ENCODE measurements around the gene ASAP2.

ASAP2 gene

GRCh38 chr2:9291331-9291730, 84.7 kb downstream of the ASAP2 start:
- TF ChIP-seq TAF1 (IDR thresholded peaks at IDR 0.05; ENCODE audit: low read depth, low read length) = no peak
- TF ChIP-seq POLR2A (IDR thresholded peaks at IDR 0.05; ENCODE audit: low read depth, low read length) = no peak
- no peak for TF ChIP-seq SPI1 (IDR thresholded peaks at IDR 0.05; ENCODE audit: low read depth, low read length)
- no peak for TF ChIP-seq POU2F2 (IDR thresholded peaks at IDR 0.05; ENCODE audit: low read depth, low read length)
- no peak for TF ChIP-seq PAX5 (IDR thresholded peaks at IDR 0.05; ENCODE audit: insufficient read depth, low read length, severe bottlenecking)
- no peak for TF ChIP-seq POLR2AphosphoS5 (IDR thresholded peaks at IDR 0.05; ENCODE audit: low read depth, low read length)
- DNase-seq (ENCODE audit: insufficient read length, low spot score) = no peak
- no peak for FAIRE-seq

GRCh38 chr2:9291866-9292265, 85.3 kb downstream of the ASAP2 start:
- DNase-seq (ENCODE audit: insufficient read length, low spot score) = no peak
- no peak for FAIRE-seq

GRCh38 chr2:9292426-9292825, 85.8 kb downstream of the ASAP2 start:
- TF ChIP-seq SPI1 (IDR thresholded peaks at IDR 0.05; ENCODE audit: low read depth, low read length) (no peak), TAF1 (IDR thresholded peaks at IDR 0.05; ENCODE audit: low read depth, low read length) (no peak), PAX5 (IDR thresholded peaks at IDR 0.05; ENCODE audit: insufficient read depth, low read length, severe bottlenecking) (no peak), POU2F2 (IDR thresholded peaks at IDR 0.05; ENCODE audit: low read depth, low read length) (no peak), POLR2AphosphoS5 (IDR thresholded peaks at IDR 0.05; ENCODE audit: low read depth, low read length) (no peak), POLR2A (IDR thresholded peaks at IDR 0.05; ENCODE audit: low read depth, low read length) (no peak)
- no peak for FAIRE-seq
- DNase-seq (ENCODE audit: insufficient read length, low spot score) = no peak

More at GRCh38 chr2:9291866-9292265, 85.3 kb downstream of the ASAP2 start:
- no peak for TF ChIP-seq POLR2A (IDR thresholded peaks at IDR 0.05; ENCODE audit: low read depth, low read length)
- TF ChIP-seq PAX5 (IDR thresholded peaks at IDR 0.05; ENCODE audit: insufficient read depth, low read length, severe bottlenecking) = no peak
- TF ChIP-seq POLR2AphosphoS5 (IDR thresholded peaks at IDR 0.05; ENCODE audit: low read depth, low read length) = no peak
- no peak for TF ChIP-seq TAF1 (IDR thresholded peaks at IDR 0.05; ENCODE audit: low read depth, low read length)
- TF ChIP-seq POU2F2 (IDR thresholded peaks at IDR 0.05; ENCODE audit: low read depth, low read length) = no peak
- TF ChIP-seq SPI1 (IDR thresholded peaks at IDR 0.05; ENCODE audit: low read depth, low read length) = no peak

GRCh38 chr2:9294764-9295163, 88.2 kb downstream of the ASAP2 start:
- DNase-seq (ENCODE audit: insufficient read length, low spot score) = no peak
- FAIRE-seq = no peak
- TF ChIP-seq TAF1 (IDR thresholded peaks at IDR 0.05; ENCODE audit: low read depth, low read length) (no peak), SPI1 (IDR thresholded peaks at IDR 0.05; ENCODE audit: low read depth, low read length) (no peak), POLR2A (IDR thresholded peaks at IDR 0.05; ENCODE audit: low read depth, low read length) (no peak)

GRCh38 chr2:9296559-9296958, 89.9 kb downstream of the ASAP2 start:
- FAIRE-seq (no peak), DNase-seq (ENCODE audit: insufficient read length, low spot score) (no peak)
- TF ChIP-seq PAX5 (IDR thresholded peaks at IDR 0.05; ENCODE audit: insufficient read depth, low read length, severe bottlenecking) = no peak
- TF ChIP-seq SPI1 (IDR thresholded peaks at IDR 0.05; ENCODE audit: low read depth, low read length) = no peak
- TF ChIP-seq TAF1 (IDR thresholded peaks at IDR 0.05; ENCODE audit: low read depth, low read length) = no peak
- TF ChIP-seq POLR2A (IDR thresholded peaks at IDR 0.05; ENCODE audit: low read depth, low read length) = no peak
- TF ChIP-seq POLR2AphosphoS5 (IDR thresholded peaks at IDR 0.05; ENCODE audit: low read depth, low read length) = no peak
- TF ChIP-seq POU2F2 (IDR thresholded peaks at IDR 0.05; ENCODE audit: low read depth, low read length) = no peak

- FAIRE-seq (no peak), DNase-seq (ENCODE audit: insufficient read length, low spot score) (no peak)
Measured at GRCh38 chr2:9297156-9297555, 90.5 kb downstream of the ASAP2 start.

GRCh38 chr2:9297807-9298206, 91.2 kb downstream of the ASAP2 start:
- TF ChIP-seq SPI1 (IDR thresholded peaks at IDR 0.05; ENCODE audit: low read depth, low read length) (no peak), TAF1 (IDR thresholded peaks at IDR 0.05; ENCODE audit: low read depth, low read length) (no peak), POU2F2 (IDR thresholded peaks at IDR 0.05; ENCODE audit: low read depth, low read length) (no peak), POLR2AphosphoS5 (IDR thresholded peaks at IDR 0.05; ENCODE audit: low read depth, low read length) (no peak), PAX5 (IDR thresholded peaks at IDR 0.05; ENCODE audit: insufficient read depth, low read length, severe bottlenecking) (no peak), POLR2A (IDR thresholded peaks at IDR 0.05; ENCODE audit: low read depth, low read length) (no peak)
- DNase-seq (ENCODE audit: insufficient read length, low spot score) (no peak), FAIRE-seq (no peak)

More at GRCh38 chr2:9297156-9297555, 90.5 kb downstream of the ASAP2 start:
- TF ChIP-seq POLR2AphosphoS5 (IDR thresholded peaks at IDR 0.05; ENCODE audit: low read depth, low read length) (no peak), PAX5 (IDR thresholded peaks at IDR 0.05; ENCODE audit: insufficient read depth, low read length, severe bottlenecking) (no peak), TAF1 (IDR thresholded peaks at IDR 0.05; ENCODE audit: low read depth, low read length) (no peak), SPI1 (IDR thresholded peaks at IDR 0.05; ENCODE audit: low read depth, low read length) (no peak), POU2F2 (IDR thresholded peaks at IDR 0.05; ENCODE audit: low read depth, low read length) (no peak)

GRCh38 chr2:9298583-9298982, 92.0 kb downstream of the ASAP2 start:
- FAIRE-seq (no peak), DNase-seq (ENCODE audit: insufficient read length, low spot score) (no peak)

GRCh38 chr2:9299161-9300100, 92.8 kb downstream of the ASAP2 start:
- no peak for TF ChIP-seq POLR2AphosphoS5 (IDR thresholded peaks at IDR 0.05; ENCODE audit: low read depth, low read length)
- no peak for TF ChIP-seq POLR2A (IDR thresholded peaks at IDR 0.05; ENCODE audit: low read depth, low read length)
- TF ChIP-seq PAX5 (IDR thresholded peaks at IDR 0.05; ENCODE audit: insufficient read depth, low read length, severe bottlenecking) = no peak
- TF ChIP-seq SPI1 (IDR thresholded peaks at IDR 0.05; ENCODE audit: low read depth, low read length) = no peak
- no peak for TF ChIP-seq POU2F2 (IDR thresholded peaks at IDR 0.05; ENCODE audit: low read depth, low read length)
- TF ChIP-seq TAF1 (IDR thresholded peaks at IDR 0.05; ENCODE audit: low read depth, low read length) = no peak
- no peak for DNase-seq (ENCODE audit: insufficient read length, low spot score)
- FAIRE-seq = no peak

More at GRCh38 chr2:9298583-9298982, 92.0 kb downstream of the ASAP2 start:
- TF ChIP-seq POLR2A (IDR thresholded peaks at IDR 0.05; ENCODE audit: low read depth, low read length) = no peak
- TF ChIP-seq TAF1 (IDR thresholded peaks at IDR 0.05; ENCODE audit: low read depth, low read length) = no peak
- no peak for TF ChIP-seq POU2F2 (IDR thresholded peaks at IDR 0.05; ENCODE audit: low read depth, low read length)
- no peak for TF ChIP-seq POLR2AphosphoS5 (IDR thresholded peaks at IDR 0.05; ENCODE audit: low read depth, low read length)
- no peak for TF ChIP-seq PAX5 (IDR thresholded peaks at IDR 0.05; ENCODE audit: insufficient read depth, low read length, severe bottlenecking)
- no peak for TF ChIP-seq SPI1 (IDR thresholded peaks at IDR 0.05; ENCODE audit: low read depth, low read length)
